Measurements from ENCODE around the gene PPFIBP1.
"Not testable (repeated sequence)": the region's sequence is repeated elsewhere in the genome, so short reads cannot be mapped to it uniquely, and the experiment has no call there.

Gene PPFIBP1

DNA sequence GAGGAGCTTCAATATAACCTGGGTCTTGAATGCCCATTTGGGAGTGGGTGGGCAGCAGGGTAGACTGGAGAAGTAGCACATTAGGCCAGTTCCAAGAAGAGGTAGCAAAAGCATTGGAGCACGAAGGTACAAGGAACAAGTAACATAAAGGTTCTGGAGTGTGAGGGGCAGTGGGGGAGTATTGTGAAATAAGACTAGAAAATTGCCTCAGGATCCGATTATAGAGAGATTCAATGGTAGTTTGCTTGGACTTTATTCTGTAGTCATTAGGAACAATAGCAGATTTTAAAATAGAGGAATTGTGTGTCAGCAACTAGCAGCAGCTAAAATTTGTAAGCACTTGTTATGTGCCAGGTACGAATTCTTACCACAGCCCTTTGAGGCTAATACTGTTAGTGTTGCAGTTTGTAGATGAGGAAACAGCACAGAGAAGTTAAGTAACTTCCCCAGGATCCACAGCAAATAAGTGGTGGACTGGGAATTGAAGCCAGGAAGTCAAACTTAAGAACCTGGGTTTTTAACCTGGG lies 61.8 kb downstream of the PPFIBP1 start:
- Histone ChIP-seq H3K36me3 (ENCODE audit: control insufficient read depth in 4 of 4, insufficient read depth in 4 of 4, low read length in 3 of 4) (peaks cover 0 to 4% (median 0%) of the 10 kb centered on the region in 4 experiments), H3K27me3 (replicated peaks in 2 of 5; ENCODE audit: control insufficient read depth in 4 of 5, insufficient read depth in 5 of 5, low read length in 4 of 5) (no peaks in the 10 kb centered on the region), H3K4me3 (ENCODE audit: control insufficient read depth in 1 of 7, extremely low read depth in 1 of 7, insufficient read depth in 4 of 7, low read depth in 2 of 7, low read length in 6 of 7) (peak overlapping the region in 2 of 7 experiments; percentile 22 to 29), H3K9me3 (ENCODE audit: control extremely low read depth in 1 of 5, control insufficient read depth in 4 of 5, insufficient read depth in 2 of 5, low read depth in 1 of 5, low read length in 4 of 5) (no peaks in the 10 kb centered on the region), H3K4me1 (ENCODE audit: control extremely low read depth in 1 of 4, control insufficient read depth in 4 of 4, insufficient read depth in 4 of 4, low read length in 3 of 4) (peaks cover 0 to 25% (median 11%) of the 10 kb centered on the region in 4 experiments), H3K27ac (ENCODE audit: insufficient read depth in 1 of 2, low read depth in 1 of 2, low read length in 2 of 2, poor library complexity in 1 of 2, severe bottlenecking in 2 of 2) (peak overlapping the region in 1 of 2 experiments; percentile 29)
- DNase-seq = no peak
- 91% methylated on average over 3 of the region's 3 CpGs for WGBS (ENCODE audit: insufficient coverage)
- ChIA-PET POLR2A (no interaction called here), CTCF (interaction anchor here (1.0 to 1.3 kb wide), 2 partner anchors 10 to 25 kb away, joined by 3 read pairs; no protein-coding TSS in a partner anchor)

DNA sequence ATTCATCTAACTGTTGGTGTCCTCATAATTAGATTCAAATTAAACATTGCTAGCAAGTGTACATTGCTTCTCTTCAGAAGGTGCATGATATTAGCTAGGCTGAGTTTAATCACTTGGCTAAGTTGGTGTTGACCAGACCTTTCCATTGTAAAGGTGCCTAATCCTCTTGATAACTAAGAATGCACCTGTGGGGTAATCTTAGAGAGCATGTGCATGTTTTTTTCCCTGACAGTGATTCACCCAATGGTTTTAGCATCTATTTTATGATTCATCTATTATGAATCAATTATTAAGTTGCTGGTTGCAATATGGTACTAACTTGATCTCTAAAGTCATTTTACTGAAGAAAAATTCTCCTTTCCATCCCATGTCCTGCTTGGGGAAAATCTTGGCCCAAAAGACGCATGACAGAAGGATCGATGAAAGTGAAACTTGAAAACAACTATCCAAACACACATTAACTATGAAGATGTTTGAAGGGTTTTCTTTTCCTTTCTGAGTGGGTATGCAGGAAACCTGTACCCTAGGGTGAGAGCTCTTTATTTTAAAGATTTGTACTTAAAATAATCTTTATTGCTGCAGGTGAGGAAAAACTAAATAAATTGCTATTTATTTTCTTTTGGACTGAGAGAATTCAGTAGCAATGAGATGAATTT lies 64.2 kb downstream of the PPFIBP1 start:
- H3K36me3 ChIP-seq (ENCODE audit: control insufficient read depth in 4 of 4, insufficient read depth in 4 of 4, low read length in 3 of 4); H3K9me3 ChIP-seq (ENCODE audit: control extremely low read depth in 1 of 5, control insufficient read depth in 4 of 5, insufficient read depth in 2 of 5, low read depth in 1 of 5, low read length in 4 of 5); POLR2A ChIA-PET; H3K27ac ChIP-seq (ENCODE audit: insufficient read depth in 1 of 2, low read depth in 1 of 2, low read length in 2 of 2, poor library complexity in 1 of 2, severe bottlenecking in 2 of 2); DNase-seq; H3K27me3 ChIP-seq (replicated peaks in 2 of 5; ENCODE audit: control insufficient read depth in 4 of 5, insufficient read depth in 5 of 5, low read length in 4 of 5); CTCF ChIA-PET: not testable (repeated sequence)
- peak overlapping the region in 5 of 7 experiments; percentile 28 to 70 (median 40) for H3K4me3 ChIP-seq (ENCODE audit: control insufficient read depth in 1 of 7, extremely low read depth in 1 of 7, insufficient read depth in 4 of 7, low read depth in 2 of 7, low read length in 6 of 7)
- H3K4me1 ChIP-seq (ENCODE audit: control extremely low read depth in 1 of 4, control insufficient read depth in 4 of 4, insufficient read depth in 4 of 4, low read length in 3 of 4) = peaks cover 0 to 25% (median 11%) of the 10 kb centered on the region in 4 experiments
- no CpG with 5 or more reads among the region's 2 CpGs for WGBS (ENCODE audit: insufficient coverage)

- H3K9me3 ChIP-seq (ENCODE audit: control extremely low read depth in 1 of 5, control insufficient read depth in 4 of 5, insufficient read depth in 2 of 5, low read depth in 1 of 5, low read length in 4 of 5) = no peaks in the 10 kb centered on the region
Measured at GRCh38 chr12:27588776-27589175, 64.8 kb downstream of the PPFIBP1 start.

DNA sequence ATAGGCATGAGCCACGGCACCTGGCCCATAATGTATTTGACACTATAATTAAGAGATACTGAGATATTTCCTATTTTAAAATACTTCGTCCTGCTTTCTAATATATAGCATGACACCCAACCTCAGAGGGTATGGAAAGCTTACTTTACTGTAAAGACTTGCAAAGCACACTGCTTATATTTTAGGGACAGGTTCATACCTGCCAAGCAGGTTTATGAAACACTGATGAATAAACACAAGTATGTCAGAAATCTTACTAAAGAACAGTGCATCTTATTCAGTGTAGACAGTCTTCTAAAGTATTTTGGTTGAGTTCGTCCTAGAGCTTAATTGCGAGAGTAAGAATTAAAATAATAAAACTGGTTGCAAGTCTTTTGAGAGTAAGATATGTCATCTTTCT lies 65.4 kb downstream of the PPFIBP1 start:
- Histone ChIP-seq H3K4me3 (ENCODE audit: control insufficient read depth in 1 of 7, extremely low read depth in 1 of 7, insufficient read depth in 4 of 7, low read depth in 2 of 7, low read length in 6 of 7) (no peak overlapping the region), H3K4me1 (ENCODE audit: control extremely low read depth in 1 of 4, control insufficient read depth in 4 of 4, insufficient read depth in 4 of 4, low read length in 3 of 4) (peaks cover 0 to 21% (median 11%) of the 10 kb centered on the region in 4 experiments), H3K27ac (ENCODE audit: insufficient read depth in 1 of 2, low read depth in 1 of 2, low read length in 2 of 2, poor library complexity in 1 of 2, severe bottlenecking in 2 of 2) (no peak overlapping the region), H3K9me3 (ENCODE audit: control extremely low read depth in 1 of 5, control insufficient read depth in 4 of 5, insufficient read depth in 2 of 5, low read depth in 1 of 5, low read length in 4 of 5) (no peaks in the 10 kb centered on the region), H3K36me3 (ENCODE audit: control insufficient read depth in 4 of 4, insufficient read depth in 4 of 4, low read length in 3 of 4) (peaks cover 0 to 3% (median 0%) of the 10 kb centered on the region in 4 experiments), H3K27me3 (replicated peaks in 2 of 5; ENCODE audit: control insufficient read depth in 4 of 5, insufficient read depth in 5 of 5, low read length in 4 of 5) (no peaks in the 10 kb centered on the region)
- CTCF ChIA-PET = no interaction called here
- POLR2A ChIA-PET = no interaction called here
- no peak for DNase-seq
- WGBS (ENCODE audit: insufficient coverage) = 100% methylated on average over 2 of the region's 4 CpGs

More at GRCh38 chr12:27588776-27589175, 64.8 kb downstream of the PPFIBP1 start:
- Histone ChIP-seq H3K27ac (ENCODE audit: insufficient read depth in 1 of 2, low read depth in 1 of 2, low read length in 2 of 2, poor library complexity in 1 of 2, severe bottlenecking in 2 of 2) (no peak overlapping the region), H3K4me1 (ENCODE audit: control extremely low read depth in 1 of 4, control insufficient read depth in 4 of 4, insufficient read depth in 4 of 4, low read length in 3 of 4) (peaks cover 0 to 21% (median 11%) of the 10 kb centered on the region in 4 experiments), H3K27me3 (replicated peaks in 2 of 5; ENCODE audit: control insufficient read depth in 4 of 5, insufficient read depth in 5 of 5, low read length in 4 of 5) (no peaks in the 10 kb centered on the region), H3K4me3 (ENCODE audit: control insufficient read depth in 1 of 7, extremely low read depth in 1 of 7, insufficient read depth in 4 of 7, low read depth in 2 of 7, low read length in 6 of 7) (peak overlapping the region in 2 of 7 experiments; percentile 40 to 70), H3K36me3 (ENCODE audit: control insufficient read depth in 4 of 4, insufficient read depth in 4 of 4, low read length in 3 of 4) (peaks cover 0 to 6% (median 0%) of the 10 kb centered on the region in 4 experiments)
- ChIA-PET POLR2A (no interaction called here), CTCF (no interaction called here)
- WGBS (ENCODE audit: insufficient coverage) = 100% methylated on average over 1 of the region's 4 CpGs
- no peak for DNase-seq

DNA sequence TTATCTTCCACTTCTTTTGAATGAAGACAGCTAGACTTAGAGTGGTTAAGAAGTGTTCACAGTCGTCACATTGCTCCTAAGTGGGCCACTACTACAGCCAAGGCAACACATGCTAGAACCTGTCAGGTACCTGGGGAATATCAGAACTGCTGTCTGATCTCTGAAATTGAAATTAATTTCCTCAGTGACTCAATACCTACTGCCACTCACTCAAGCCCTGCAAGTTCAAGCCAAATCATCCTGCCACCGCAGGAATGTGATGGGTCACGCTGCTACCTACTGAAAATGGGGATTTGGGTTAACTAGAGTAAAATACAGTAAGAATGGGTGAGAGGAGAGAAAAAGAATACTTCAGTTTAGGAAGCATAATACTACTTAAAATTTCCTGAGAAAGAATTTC lies 67.7 kb downstream of the PPFIBP1 start:
- H3K4me3 ChIP-seq (ENCODE audit: control insufficient read depth in 1 of 7, extremely low read depth in 1 of 7, insufficient read depth in 4 of 7, low read depth in 2 of 7, low read length in 6 of 7); DNase-seq; H3K27me3 ChIP-seq (replicated peaks in 2 of 5; ENCODE audit: control insufficient read depth in 4 of 5, insufficient read depth in 5 of 5, low read length in 4 of 5); POLR2A ChIA-PET; H3K9me3 ChIP-seq (ENCODE audit: control extremely low read depth in 1 of 5, control insufficient read depth in 4 of 5, insufficient read depth in 2 of 5, low read depth in 1 of 5, low read length in 4 of 5); H3K27ac ChIP-seq (ENCODE audit: insufficient read depth in 1 of 2, low read depth in 1 of 2, low read length in 2 of 2, poor library complexity in 1 of 2, severe bottlenecking in 2 of 2); CTCF ChIA-PET; H3K36me3 ChIP-seq (ENCODE audit: control insufficient read depth in 4 of 4, insufficient read depth in 4 of 4, low read length in 3 of 4); H3K4me1 ChIP-seq (ENCODE audit: control extremely low read depth in 1 of 4, control insufficient read depth in 4 of 4, insufficient read depth in 4 of 4, low read length in 3 of 4): not testable (repeated sequence)
- no CpG with 5 or more reads among the region's 3 CpGs for WGBS (ENCODE audit: insufficient coverage)

GRCh38 chr12:27592548-27592947 lies 68.5 kb downstream of the PPFIBP1 start:
- H3K4me3 ChIP-seq (ENCODE audit: control insufficient read depth in 1 of 7, extremely low read depth in 1 of 7, insufficient read depth in 4 of 7, low read depth in 2 of 7, low read length in 6 of 7) = no peak overlapping the region
- H3K36me3 ChIP-seq (ENCODE audit: control insufficient read depth in 4 of 4, insufficient read depth in 4 of 4, low read length in 3 of 4) = peaks cover 0 to 3% (median 0%) of the 10 kb centered on the region in 4 experiments
- CTCF ChIA-PET = no interaction called here
- POLR2A ChIA-PET = no interaction called here
- DNase-seq = peak in 2 of 3 donors; percentile 33 to 61
- H3K27me3 ChIP-seq (replicated peaks in 2 of 5; ENCODE audit: control insufficient read depth in 4 of 5, insufficient read depth in 5 of 5, low read length in 4 of 5) = no peaks in the 10 kb centered on the region
- WGBS (ENCODE audit: insufficient coverage) = 100% methylated on average over 5 of the region's 5 CpGs
- H3K9me3 ChIP-seq (ENCODE audit: control extremely low read depth in 1 of 5, control insufficient read depth in 4 of 5, insufficient read depth in 2 of 5, low read depth in 1 of 5, low read length in 4 of 5) = no peaks in the 10 kb centered on the region
- peaks cover 0 to 7% (median 0%) of the 10 kb centered on the region in 4 experiments for H3K4me1 ChIP-seq (ENCODE audit: control extremely low read depth in 1 of 4, control insufficient read depth in 4 of 4, insufficient read depth in 4 of 4, low read length in 3 of 4)
- no peak overlapping the region for H3K27ac ChIP-seq (ENCODE audit: insufficient read depth in 1 of 2, low read depth in 1 of 2, low read length in 2 of 2, poor library complexity in 1 of 2, severe bottlenecking in 2 of 2)

GRCh38 chr12:27593266-27593665 lies 69.3 kb downstream of the PPFIBP1 start:
- H3K4me1 ChIP-seq (ENCODE audit: control extremely low read depth in 1 of 4, control insufficient read depth in 4 of 4, insufficient read depth in 4 of 4, low read length in 3 of 4) = peaks cover 0 to 5% (median 0%) of the 10 kb centered on the region in 4 experiments
- DNase-seq = no peak
- WGBS (ENCODE audit: insufficient coverage) = 95% methylated on average over 3 of the region's 4 CpGs
- POLR2A ChIA-PET = no interaction called here
- H3K27ac ChIP-seq (ENCODE audit: insufficient read depth in 1 of 2, low read depth in 1 of 2, low read length in 2 of 2, poor library complexity in 1 of 2, severe bottlenecking in 2 of 2) = no peak overlapping the region
- CTCF ChIA-PET = no interaction called here
- no peak overlapping the region for H3K4me3 ChIP-seq (ENCODE audit: control insufficient read depth in 1 of 7, extremely low read depth in 1 of 7, insufficient read depth in 4 of 7, low read depth in 2 of 7, low read length in 6 of 7)
- peaks cover 0 to 5% (median 0%) of the 10 kb centered on the region in 5 experiments for H3K9me3 ChIP-seq (ENCODE audit: control extremely low read depth in 1 of 5, control insufficient read depth in 4 of 5, insufficient read depth in 2 of 5, low read depth in 1 of 5, low read length in 4 of 5)
- no peaks in the 10 kb centered on the region for H3K27me3 ChIP-seq (replicated peaks in 2 of 5; ENCODE audit: control insufficient read depth in 4 of 5, insufficient read depth in 5 of 5, low read length in 4 of 5)
- H3K36me3 ChIP-seq (ENCODE audit: control insufficient read depth in 4 of 4, insufficient read depth in 4 of 4, low read length in 3 of 4) = peaks cover 0 to 5% (median 0%) of the 10 kb centered on the region in 4 experiments

Measured in common myeloid progenitor, CD34-positive (primary cell).